H1 (cell line): ENCODE data around the gene DNTT. TPM values are rescaled to one million over a fixed set of nuclear protein-coding genes. Genes with fewer than 3 reads are reported as not detected.

Experiments
- ASH2L ChIP-seq: fragments of 200-600, 300-600 bp; sonication (generic); IDR thresholded peaks from one replicate; pipeline ENCODE4 v1.7.1; 2017; ENCODE audit warnings: low read length
- BCL11A ChIP-seq, 2 experiments: IDR thresholded peaks; one replicate each; pipeline ENCODE4 v1.6.1; 2011; ENCODE audit warnings: low read depth in 2 of 2, low read length in 2 of 2, mild to moderate bottlenecking in 2 of 2
- CBX8 ChIP-seq: fragments of 300-800, 300-1000 bp; sonication (generic); IDR thresholded peaks from 2 replicates; pipeline ENCODE4 v1.7.1; 2016; ENCODE audit warnings: low read depth, low read length, borderline replicate concordance
- EGR1 ChIP-seq: IDR thresholded peaks from 2 replicates; pipeline ENCODE4 v1.6.1; 2011; ENCODE audit warnings: low read depth, low read length, borderline replicate concordance
- EP300 ChIP-seq, 2 experiments: IDR thresholded peaks; 1 replicate in 1 of 2; 2 replicates in 1 of 2; pipeline ENCODE4 v1.6.1; 2011 to 2012; ENCODE audit warnings: low read depth in 2 of 2, low read length in 2 of 2, mild to moderate bottlenecking in 2 of 2, borderline replicate concordance in 1 of 2, inconsistent platforms in 1 of 2, moderate library complexity in 1 of 2
- EZH2 ChIP-seq: fragments of 200-600 bp; sonication (generic); IDR thresholded peaks from 2 replicates; pipeline ENCODE4 v1.7.1; 2012; ENCODE audit warnings: low read depth, mild to moderate bottlenecking, moderate library complexity, low read length, inconsistent platforms; ENCODE audit not compliant: severe bottlenecking
- JUND ChIP-seq: IDR thresholded peaks from 2 replicates; pipeline ENCODE4 v1.6.1; 2011; ENCODE audit warnings: mild to moderate bottlenecking, improper control_type of control experiment, low read length
- NRF1 ChIP-seq: IDR thresholded peaks from 2 replicates; pipeline ENCODE4 v1.6.1; 2011; ENCODE audit warnings: mild to moderate bottlenecking, low read depth, low read length, improper control_type of control experiment
- POLR2A ChIP-seq, 2 experiments: IDR thresholded peaks; 1 replicate in 1 of 2; 2 replicates in 1 of 2; pipeline ENCODE4 v1.6.1; 2011; ENCODE audit warnings: low read depth in 2 of 2, low read length in 2 of 2, mild to moderate bottlenecking in 2 of 2; ENCODE audit errors: control extremely low read depth in 1 of 2
- POU5F1 ChIP-seq: IDR thresholded peaks from 2 replicates; pipeline ENCODE4 v1.6.1; 2011; ENCODE audit warnings: low read depth, mild to moderate bottlenecking, low read length, moderate library complexity
- RAD21 ChIP-seq, 2 experiments: IDR thresholded peaks in 1 of 2; conservative IDR thresholded peaks in 1 of 2; 2 replicates each; pipeline ENCODE4 v1.6.1; 2011; ENCODE audit warnings: low read depth in 2 of 2, low read length in 2 of 2, improper control_type of control experiment in 1 of 2, inconsistent platforms in 1 of 2, mild to moderate bottlenecking in 1 of 2, moderate library complexity in 1 of 2
- RFX5 ChIP-seq: IDR thresholded peaks from 2 replicates; pipeline ENCODE4 v1.6.1; 2011; ENCODE audit warnings: low read depth, low read length, improper control_type of control experiment, borderline replicate concordance
- SIN3A ChIP-seq, 2 experiments: IDR thresholded peaks in 1 of 2; conservative IDR thresholded peaks in 1 of 2; 2 replicates each; pipeline ENCODE4 v1.6.1; 2011 to 2012; ENCODE audit warnings: low read length in 2 of 2, improper control_type of control experiment in 1 of 2, low read depth in 1 of 2, mild to moderate bottlenecking in 1 of 2
- polyA plus RNA-seq, 7 experiments: library from polyadenylated mRNA; depleted of rRNA in 3 of 7; stranded (reverse) in 5 of 7; unstranded in 2 of 7; fragments of >200 nt in 5 of 7; fragments of 200-250 nt in 2 of 7; gene quantifications; 1 replicate in 5 of 7; 2 replicates in 1 of 7; 4 replicates in 1 of 7; pipeline versions ENCODE4 v1.2.1 to v1.2.3, GENCODE V29; 2011 to 2013; ENCODE audit warnings: missing spikeins in 2 of 7, mixed read lengths in 2 of 7
- total RNA-seq: library from RNA; stranded (reverse); fragmentation: NEBNext Ultra II Directional; extraction: Animal tissue kit (Norgen Biotek cat#: 25700); gene quantifications from 2 replicates; pipeline ENCODE4 v1.2.1, GENCODE V29; 2021
- TF ChIP-seq, protein P1 (sequence below), 3 experiments: IDR thresholded peaks; 1 replicate in 2 of 3; 2 replicates in 1 of 3; pipeline versions ENCODE4 v1.5.1 to v1.6.1; 2011; ENCODE audit warnings: low read length in 3 of 3, mild to moderate bottlenecking in 3 of 3, inconsistent platforms in 2 of 3, low read depth in 1 of 3, moderate library complexity in 1 of 3; ENCODE audit not compliant: insufficient read depth in 1 of 3; ENCODE audit errors: control extremely low read depth in 1 of 3
- TF ChIP-seq, protein P2 (sequence below): IDR thresholded peaks from 2 replicates; pipeline ENCODE4 v1.6.1; 2011; ENCODE audit warnings: low read depth, mild to moderate bottlenecking, low read length; ENCODE audit not compliant: insufficient read depth
- TF ChIP-seq, protein P3 (sequence below): IDR thresholded peaks from 2 replicates; pipeline ENCODE4 v1.6.1; 2011; ENCODE audit warnings: low read length, improper control_type of control experiment

The DNTT gene
- total and polyA plus RNA-seq, 2 of the 8 experiments (the other 6 are each of a cell fraction or from before 2014, with no cell fraction given), result not detected

DNA sequence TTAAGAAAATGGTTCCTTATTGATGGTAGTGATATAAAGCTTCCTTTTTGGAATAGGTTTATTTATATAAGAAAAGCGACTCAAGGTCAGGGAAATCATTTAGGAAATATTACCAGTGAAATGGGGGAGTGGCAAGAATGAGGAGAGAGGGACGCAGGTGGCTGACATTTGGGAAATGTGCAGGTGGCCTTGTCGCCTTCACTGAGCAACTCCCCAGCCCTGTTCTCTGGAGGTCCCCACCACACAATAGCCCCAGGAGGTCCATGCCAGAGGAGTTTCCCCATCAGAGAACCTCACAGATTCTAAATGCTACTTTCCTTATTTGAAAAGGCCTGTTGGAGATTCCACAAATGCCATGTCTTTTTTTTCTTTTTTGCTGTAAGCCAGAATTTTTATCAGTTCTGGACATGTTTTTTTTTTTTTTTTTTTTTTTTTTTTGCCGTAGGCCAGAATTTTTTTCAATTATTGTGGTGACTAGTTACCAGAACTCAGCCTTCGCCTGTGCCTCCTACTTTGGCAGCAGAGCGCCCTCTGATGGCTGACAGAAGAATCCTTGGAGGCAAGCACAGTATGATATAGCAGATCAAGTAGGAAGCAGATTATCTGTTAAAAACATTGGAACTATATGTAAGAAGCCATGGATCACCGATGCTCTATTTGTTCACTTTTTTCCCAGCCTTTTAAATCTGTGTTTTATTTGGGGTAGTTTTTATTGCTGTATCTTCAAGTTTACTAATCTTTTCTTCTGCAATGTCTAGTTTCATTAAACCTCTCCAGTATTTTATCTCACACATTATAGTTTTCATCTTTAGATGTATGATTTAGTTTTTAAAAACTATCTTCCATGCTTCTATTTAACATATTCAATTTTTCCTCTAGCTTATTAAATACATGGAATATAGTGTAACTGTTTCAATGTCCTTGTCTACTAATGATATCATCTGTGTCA is 36.0 kb downstream of the DNTT start (continued):
- TF ChIP-seq RFX5, result no peak
- TF ChIP-seq SIN3A (conservative IDR thresholded peaks at IDR 0.05 in 1 of 2, IDR thresholded peaks at IDR 0.05 in 1 of 2; ENCODE audit: low read depth in 1 of 2, low read length in 2 of 2), result no peak
- TF ChIP-seq EZH2, result no peak
- TF ChIP-seq, protein P1, sequence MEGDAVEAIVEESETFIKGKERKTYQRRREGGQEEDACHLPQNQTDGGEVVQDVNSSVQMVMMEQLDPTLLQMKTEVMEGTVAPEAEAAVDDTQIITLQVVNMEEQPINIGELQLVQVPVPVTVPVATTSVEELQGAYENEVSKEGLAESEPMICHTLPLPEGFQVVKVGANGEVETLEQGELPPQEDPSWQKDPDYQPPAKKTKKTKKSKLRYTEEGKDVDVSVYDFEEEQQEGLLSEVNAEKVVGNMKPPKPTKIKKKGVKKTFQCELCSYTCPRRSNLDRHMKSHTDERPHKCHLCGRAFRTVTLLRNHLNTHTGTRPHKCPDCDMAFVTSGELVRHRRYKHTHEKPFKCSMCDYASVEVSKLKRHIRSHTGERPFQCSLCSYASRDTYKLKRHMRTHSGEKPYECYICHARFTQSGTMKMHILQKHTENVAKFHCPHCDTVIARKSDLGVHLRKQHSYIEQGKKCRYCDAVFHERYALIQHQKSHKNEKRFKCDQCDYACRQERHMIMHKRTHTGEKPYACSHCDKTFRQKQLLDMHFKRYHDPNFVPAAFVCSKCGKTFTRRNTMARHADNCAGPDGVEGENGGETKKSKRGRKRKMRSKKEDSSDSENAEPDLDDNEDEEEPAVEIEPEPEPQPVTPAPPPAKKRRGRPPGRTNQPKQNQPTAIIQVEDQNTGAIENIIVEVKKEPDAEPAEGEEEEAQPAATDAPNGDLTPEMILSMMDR (IDR thresholded peaks at IDR 0.05; ENCODE audit: control extremely low read depth in 1 of 3, insufficient read depth in 1 of 3, low read depth in 1 of 3, low read length in 3 of 3), result peak; percentile 71 to 80 (median 80)
- peak; percentile 70 to 75 for TF ChIP-seq RAD21 (IDR thresholded peaks at IDR 0.05 in 1 of 2, conservative IDR thresholded peaks at IDR 0.05 in 1 of 2; ENCODE audit: low read depth in 2 of 2, low read length in 2 of 2)
- TF ChIP-seq CBX8, result no peak
- no peak for TF ChIP-seq ASH2L
- TF ChIP-seq EGR1, result no peak
- TF ChIP-seq POLR2A (IDR thresholded peaks at IDR 0.05; ENCODE audit: control extremely low read depth in 1 of 2, low read depth in 2 of 2, low read length in 2 of 2), result no peak
- no peak for TF ChIP-seq EP300 (IDR thresholded peaks at IDR 0.05; ENCODE audit: borderline replicate concordance in 1 of 2, low read depth in 2 of 2, low read length in 2 of 2)
- TF ChIP-seq, protein P2, sequence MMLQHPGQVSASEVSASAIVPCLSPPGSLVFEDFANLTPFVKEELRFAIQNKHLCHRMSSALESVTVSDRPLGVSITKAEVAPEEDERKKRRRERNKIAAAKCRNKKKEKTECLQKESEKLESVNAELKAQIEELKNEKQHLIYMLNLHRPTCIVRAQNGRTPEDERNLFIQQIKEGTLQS, result no peak
- TF ChIP-seq, protein P3, sequence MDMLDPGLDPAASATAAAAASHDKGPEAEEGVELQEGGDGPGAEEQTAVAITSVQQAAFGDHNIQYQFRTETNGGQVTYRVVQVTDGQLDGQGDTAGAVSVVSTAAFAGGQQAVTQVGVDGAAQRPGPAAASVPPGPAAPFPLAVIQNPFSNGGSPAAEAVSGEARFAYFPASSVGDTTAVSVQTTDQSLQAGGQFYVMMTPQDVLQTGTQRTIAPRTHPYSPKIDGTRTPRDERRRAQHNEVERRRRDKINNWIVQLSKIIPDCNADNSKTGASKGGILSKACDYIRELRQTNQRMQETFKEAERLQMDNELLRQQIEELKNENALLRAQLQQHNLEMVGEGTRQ, result no peak
- no peak for TF ChIP-seq BCL11A (IDR thresholded peaks at IDR 0.05; ENCODE audit: low read depth in 2 of 2, low read length in 2 of 2)
- TF ChIP-seq NRF1, result no peak
- no peak for TF ChIP-seq POU5F1
- TF ChIP-seq JUND, result 0 out of 2 replicates have a peak, but pooled peaks have one; percentile 24
